Stimulated activated naive B cell treated with anti-CD40 and anti-IgM and Interleukin-4, amounts not matched to agents 10 μg/mL and 1 μg/mL and 100 μg/mL, for 72 hours (primary cell): ENCODE measurements around the gene RMI2.

Source experiments
- ATAC-seq, 2 donors: fragments of 150-1000 bp; cut with Tn5 transposase; replicated peaks; 2 replicates each; pipeline ENCODE4 v1.10.0; 2021; ENCODE audit warnings: moderate library complexity in 1 of 2
- DNase-seq: peaks from one replicate; pipeline ENCODE4 v3.0.0; 2021
- H3K27ac Mint-ChIP-seq: one replicate; pipeline ENCODE4 v1.8.0; 2022; ENCODE audit warnings: mild to moderate bottlenecking, mixed read lengths
- H3K27me3 Mint-ChIP-seq, 2 donors: one replicate each; pipeline ENCODE4 v1.8.0; 2022; ENCODE audit warnings: mixed read lengths in 2 of 2
- H3K36me3 Mint-ChIP-seq, 2 donors: one replicate each; pipeline ENCODE4 v1.8.0; 2022; ENCODE audit warnings: mixed read lengths in 2 of 2, mild to moderate bottlenecking in 1 of 2
- H3K4me1 Mint-ChIP-seq, 2 donors: one replicate each; pipeline ENCODE4 v1.8.0; 2022; ENCODE audit warnings: mixed read lengths in 2 of 2, mild to moderate bottlenecking in 1 of 2
- H3K4me3 Mint-ChIP-seq, 2 donors: one replicate each; pipeline ENCODE4 v1.8.0; 2022; ENCODE audit warnings: mild to moderate bottlenecking in 2 of 2, mixed read lengths in 2 of 2, moderate library complexity in 1 of 2
- H3K9me3 Mint-ChIP-seq, 2 donors: one replicate each; pipeline ENCODE4 v1.8.0; 2022; ENCODE audit warnings: mixed read lengths in 2 of 2, mild to moderate bottlenecking in 1 of 2

The RMI2 gene

GRCh38 chr16:11348737-11349598 is 3.7 kb downstream of the RMI2 start:
- no peak for ATAC-seq
- DNase-seq: no peak
- Mint-ChIP-seq H3K4me3 (peak overlapping the region in 1 of 2 donors; percentile 7), H3K4me1 (peaks cover 47 to 67% of the 10 kb centered on the region in 2 donors), H3K27me3 (no peaks in the 10 kb centered on the region), H3K9me3 (no peaks in the 10 kb centered on the region), H3K36me3 (peaks cover 23 to 37% of the 10 kb centered on the region in 2 donors), H3K27ac (peak overlapping the region; percentile 86)

- H3K36me3 Mint-ChIP-seq: peaks cover 23 to 37% of the 10 kb centered on the region in 2 donors
- H3K27ac Mint-ChIP-seq: peak overlapping the region; percentile 86
- DNase-seq (no peak), ATAC-seq (no peak)
- H3K4me3 Mint-ChIP-seq: peak overlapping the region; percentile 1 to 43
- H3K4me1 Mint-ChIP-seq: peaks cover 53 to 74% of the 10 kb centered on the region in 2 donors
- no peaks in the 10 kb centered on the region for H3K9me3 Mint-ChIP-seq
- no peaks in the 10 kb centered on the region for H3K27me3 Mint-ChIP-seq
These were observed 4.5 kb downstream of the RMI2 start for GRCh38 chr16:11349599-11350276.

GRCh38 chr16:11350519-11350918 is 5.3 kb downstream of the RMI2 start:
- ATAC-seq (no peak), DNase-seq (no peak)
- Mint-ChIP-seq H3K27ac (no peak overlapping the region), H3K4me3 (no peak overlapping the region), H3K36me3 (peaks cover 23 to 40% of the 10 kb centered on the region in 2 donors), H3K9me3 (no peaks in the 10 kb centered on the region), H3K4me1 (peaks cover 56 to 77% of the 10 kb centered on the region in 2 donors), H3K27me3 (no peaks in the 10 kb centered on the region)

GRCh38 chr16:11350921-11351335 is 5.7 kb downstream of the RMI2 start:
- Mint-ChIP-seq H3K4me3 (no peak overlapping the region), H3K4me1 (peaks cover 58 to 79% of the 10 kb centered on the region in 2 donors), H3K27ac (no peak overlapping the region)

GRCh38 chr16:11353158-11353557 is 7.9 kb downstream of the RMI2 start:
- Mint-ChIP-seq H3K27me3 (no peaks in the 10 kb centered on the region), H3K4me3 (no peak overlapping the region), H3K4me1 (peaks cover 58 to 80% of the 10 kb centered on the region in 2 donors), H3K9me3 (no peaks in the 10 kb centered on the region), H3K36me3 (peaks cover 29 to 47% of the 10 kb centered on the region in 2 donors), H3K27ac (peak overlapping the region; percentile 98)
- ATAC-seq (no peak), DNase-seq (no peak)

More at GRCh38 chr16:11350921-11351335, 5.7 kb downstream of the RMI2 start:
- ATAC-seq: no peak
- H3K9me3 Mint-ChIP-seq: no peaks in the 10 kb centered on the region
- DNase-seq: no peak
- H3K27me3 Mint-ChIP-seq: no peaks in the 10 kb centered on the region
- H3K36me3 Mint-ChIP-seq: peaks cover 26 to 43% of the 10 kb centered on the region in 2 donors

GRCh38 chr16:11354407-11354732 is 9.1 kb downstream of the RMI2 start:
- Mint-ChIP-seq H3K27ac (peak overlapping the region; percentile 98), H3K4me3 (peak overlapping the region; percentile 78 to 83), H3K9me3 (no peaks in the 10 kb centered on the region), H3K27me3 (no peaks in the 10 kb centered on the region), H3K36me3 (peaks cover 21 to 35% of the 10 kb centered on the region in 2 donors), H3K4me1 (peaks cover 54 to 75% of the 10 kb centered on the region in 2 donors)
- no peak for DNase-seq
- ATAC-seq: peak; percentile 2 to 5

DNA sequence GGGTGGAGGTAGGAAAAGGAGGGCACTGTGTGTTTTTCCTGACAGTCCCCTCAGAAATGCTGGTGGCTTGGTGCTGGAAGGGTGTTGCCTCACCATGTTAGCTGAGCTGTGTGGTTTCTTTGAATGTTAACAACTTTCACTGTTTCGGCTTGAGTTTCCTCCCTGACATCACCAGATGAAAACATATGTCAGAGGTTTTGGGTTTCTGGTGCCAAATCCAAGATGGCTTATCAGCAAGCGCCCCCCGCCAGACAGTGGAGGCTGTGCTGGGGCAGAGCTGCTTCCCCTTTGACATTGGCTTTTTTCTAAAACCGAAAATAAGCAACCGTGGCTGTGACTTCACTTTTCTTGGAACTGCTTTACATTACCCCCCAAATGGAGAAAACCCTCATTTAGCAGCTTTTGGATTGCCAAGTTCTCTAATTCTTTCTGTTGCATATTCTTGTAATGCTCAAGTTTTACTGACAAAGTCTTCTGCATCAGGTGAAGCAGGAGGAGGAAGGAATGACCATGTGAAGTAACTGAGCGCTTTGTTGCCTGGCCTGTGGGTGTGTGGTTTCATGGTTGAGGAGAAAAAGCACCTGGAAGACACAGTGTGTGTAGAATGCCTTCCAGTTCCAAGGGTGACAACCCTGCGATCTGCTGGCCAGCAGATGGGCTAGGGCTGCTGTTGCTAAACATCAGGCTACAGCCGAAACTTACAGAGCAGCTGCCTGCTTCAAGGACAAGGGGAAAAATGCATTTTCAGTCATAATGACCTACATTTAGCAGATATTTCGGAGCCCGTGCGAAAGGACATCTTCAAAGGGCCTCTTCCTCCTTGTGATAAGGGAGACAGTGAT is 9.7 kb downstream of the RMI2 start:
- H3K36me3 Mint-ChIP-seq: peaks cover 21 to 33% of the 10 kb centered on the region in 2 donors
- H3K9me3 Mint-ChIP-seq: no peaks in the 10 kb centered on the region
- peak overlapping the region; percentile 98 for H3K27ac Mint-ChIP-seq
- ATAC-seq (peak; percentile 84 to 89), DNase-seq (peak; percentile 83)
- peak overlapping the region; percentile 78 to 83 for H3K4me3 Mint-ChIP-seq
- no peaks in the 10 kb centered on the region for H3K27me3 Mint-ChIP-seq
- peaks cover 51 to 75% of the 10 kb centered on the region in 2 donors for H3K4me1 Mint-ChIP-seq

GRCh38 chr16:11355862-11356261 is 10.6 kb downstream of the RMI2 start:
- peak overlapping the region; percentile 78 to 83 for H3K4me3 Mint-ChIP-seq
- DNase-seq (no peak), ATAC-seq (no peak)
- H3K36me3 Mint-ChIP-seq: peaks cover 21 to 27% of the 10 kb centered on the region in 2 donors
- H3K27me3 Mint-ChIP-seq: no peaks in the 10 kb centered on the region
- H3K9me3 Mint-ChIP-seq: no peaks in the 10 kb centered on the region
- peak overlapping the region; percentile 98 for H3K27ac Mint-ChIP-seq
- H3K4me1 Mint-ChIP-seq: peaks cover 55 to 79% of the 10 kb centered on the region in 2 donors

- H3K4me3 Mint-ChIP-seq: peak overlapping the region; percentile 55 to 83
- H3K4me1 Mint-ChIP-seq: peaks cover 58 to 81% of the 10 kb centered on the region in 2 donors
- H3K27me3 Mint-ChIP-seq: no peaks in the 10 kb centered on the region
- peak overlapping the region; percentile 17 for H3K27ac Mint-ChIP-seq
- H3K36me3 Mint-ChIP-seq: peaks cover 15 to 21% of the 10 kb centered on the region in 2 donors
- DNase-seq (no peak), ATAC-seq (no peak)
- H3K9me3 Mint-ChIP-seq: no peaks in the 10 kb centered on the region
These were observed 11.5 kb downstream of the RMI2 start for GRCh38 chr16:11356573-11357331.

DNA sequence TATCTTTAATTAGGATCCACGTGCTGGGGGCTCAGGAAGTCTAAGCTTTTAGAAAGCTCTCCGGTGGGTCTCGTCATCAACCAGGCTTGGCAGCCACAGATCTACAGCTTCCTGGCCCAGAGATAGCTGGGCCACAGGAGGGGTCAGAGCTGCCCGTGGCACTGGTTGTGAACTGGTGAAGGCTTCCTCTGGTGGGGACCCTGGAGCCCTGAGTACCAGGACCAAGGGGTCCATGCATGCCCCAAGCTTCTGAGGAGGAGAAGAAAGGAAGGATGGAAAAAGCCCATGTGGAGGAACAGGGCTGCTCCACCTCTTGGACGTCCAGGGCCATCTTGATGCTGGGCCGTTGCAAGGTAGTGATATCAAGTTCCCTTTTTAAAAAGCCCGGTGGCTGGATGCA is 13.3 kb downstream of the RMI2 start:
- DNase-seq (no peak), ATAC-seq (no peak)
- Mint-ChIP-seq H3K4me1 (peaks cover 65 to 91% of the 10 kb centered on the region in 2 donors), H3K27me3 (no peaks in the 10 kb centered on the region), H3K9me3 (no peaks in the 10 kb centered on the region), H3K36me3 (peaks cover 13 to 15% of the 10 kb centered on the region in 2 donors), H3K27ac (no peak overlapping the region), H3K4me3 (no peak overlapping the region)

DNA sequence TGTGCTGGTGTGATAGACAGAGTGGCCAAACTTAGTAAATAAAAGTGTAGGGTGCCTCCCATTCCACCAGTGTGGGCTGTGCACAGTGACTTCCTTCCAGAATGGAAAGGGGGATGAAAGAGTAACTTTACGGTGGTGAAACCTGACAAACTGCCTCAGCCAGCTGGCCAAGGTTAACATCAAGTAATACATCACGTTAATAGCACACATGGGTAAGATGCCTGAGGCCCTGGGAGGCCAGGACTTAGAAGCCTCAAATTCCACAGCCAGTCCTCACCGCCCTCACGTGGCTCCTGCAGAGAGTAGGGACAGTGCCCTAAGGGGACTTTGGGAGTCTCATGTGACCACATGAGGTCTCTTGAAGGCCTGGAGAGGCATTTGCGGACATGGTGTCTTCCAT is 14.1 kb downstream of the RMI2 start:
- no peak for DNase-seq
- no peak for ATAC-seq
- H3K4me3 Mint-ChIP-seq: no peak overlapping the region
- H3K27me3 Mint-ChIP-seq: no peaks in the 10 kb centered on the region
- H3K4me1 Mint-ChIP-seq: peaks cover 59 to 91% of the 10 kb centered on the region in 2 donors
- H3K9me3 Mint-ChIP-seq: no peaks in the 10 kb centered on the region
- peaks cover 12 to 15% of the 10 kb centered on the region in 2 donors for H3K36me3 Mint-ChIP-seq
- H3K27ac Mint-ChIP-seq: peak overlapping the region; percentile 51

GRCh38 chr16:11360641-11361373 is 15.5 kb downstream of the RMI2 start:
- ATAC-seq (no peak), DNase-seq (no peak)
- Mint-ChIP-seq H3K9me3 (no peaks in the 10 kb centered on the region), H3K4me1 (peaks cover 48 to 91% of the 10 kb centered on the region in 2 donors), H3K36me3 (peaks cover 10% of the 10 kb centered on the region in 2 donors), H3K4me3 (peak overlapping the region; percentile 60 to 80), H3K27ac (peak overlapping the region; percentile 94), H3K27me3 (no peaks in the 10 kb centered on the region)
